ENCODE results near the gene GALNTL6. TPM values are rescaled to one million over a fixed set of nuclear protein-coding genes. Genes with fewer than 3 reads are reported as not detected.

GALNTL6 gene
- total and polyA plus RNA-seq, 3 experiments from 2014 or later = not detected

DNA sequence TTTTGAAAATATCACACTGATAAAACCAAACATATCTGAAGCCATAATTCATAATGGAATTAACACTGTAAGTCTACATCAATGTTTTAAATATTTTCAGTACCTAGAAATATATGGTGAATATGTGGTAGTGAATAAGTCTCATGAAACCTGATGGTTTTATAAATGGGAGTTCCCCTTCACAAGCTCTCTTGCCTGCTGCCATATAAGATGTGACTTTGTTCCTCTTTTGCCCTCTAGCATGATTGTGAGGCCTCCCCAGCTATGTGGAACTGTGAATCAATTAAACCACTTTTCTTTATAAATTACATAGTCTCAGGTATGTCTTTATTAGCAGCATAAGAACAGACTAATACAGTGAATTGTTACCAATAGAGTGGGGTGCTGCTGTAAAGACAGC is 818.6 kb downstream of the GALNTL6 start:
- Histone ChIP-seq H3K4me1 (ENCODE audit: insufficient read depth, low read length) (no peaks in the 10 kb centered on the region), H3K27ac (ENCODE audit: low read depth, low read length) (no peak overlapping the region), H3K9me3 (ENCODE audit: low read length) (no peaks in the 10 kb centered on the region), H3K27me3 (ENCODE audit: insufficient read depth, low read length, poor library complexity, severe bottlenecking) (no peaks in the 10 kb centered on the region), H3K4me3 (ENCODE audit: low read length) (no peak overlapping the region), H3K36me3 (ENCODE audit: insufficient read depth, low read length) (no peaks in the 10 kb centered on the region)
- no peaks in the 10 kb centered on the region for H3K36me3 Mint-ChIP-seq
- peaks cover 1 to 12% (median 6%) of the 10 kb centered on the region in 5 donors for H3K9me3 Mint-ChIP-seq
- no peak overlapping the region for H3K4me3 Mint-ChIP-seq
- no peak for DNase-seq
- POLR2A ChIA-PET = no interaction called here
- CTCF ChIA-PET = no interaction called here
- no peak overlapping the region for H3K27ac Mint-ChIP-seq
- no peaks in the 10 kb centered on the region for H3K4me1 Mint-ChIP-seq
- H3K27me3 Mint-ChIP-seq = no peaks in the 10 kb centered on the region

DNA sequence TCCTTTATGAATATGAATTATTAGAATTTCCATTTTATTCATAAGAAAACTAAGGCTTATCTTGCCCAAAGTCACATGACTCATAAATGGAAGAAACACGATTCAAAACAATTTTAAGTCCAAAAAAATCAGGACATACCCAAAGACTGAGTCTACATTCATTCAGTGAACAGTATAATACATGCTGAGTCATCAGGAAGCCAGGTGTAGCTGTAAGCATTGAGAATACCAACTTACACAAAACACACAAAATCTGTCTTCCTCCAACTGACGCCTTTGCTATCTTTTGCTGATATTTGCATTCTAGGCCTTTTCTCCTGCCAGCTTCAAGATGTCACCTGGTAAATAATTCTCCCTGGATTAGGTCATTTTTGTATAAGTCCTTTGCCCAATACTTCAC is 835.3 kb downstream of the GALNTL6 start:
- H3K27ac Mint-ChIP-seq = no peak overlapping the region
- Histone ChIP-seq H3K4me1 (ENCODE audit: insufficient read depth, low read length) (no peaks in the 10 kb centered on the region), H3K4me3 (ENCODE audit: low read length) (no peak overlapping the region), H3K9me3 (ENCODE audit: low read length) (no peaks in the 10 kb centered on the region), H3K36me3 (ENCODE audit: insufficient read depth, low read length) (no peaks in the 10 kb centered on the region), H3K27me3 (ENCODE audit: insufficient read depth, low read length, poor library complexity, severe bottlenecking) (no peaks in the 10 kb centered on the region), H3K27ac (ENCODE audit: low read depth, low read length) (no peak overlapping the region)
- no peaks in the 10 kb centered on the region for H3K27me3 Mint-ChIP-seq
- no peak overlapping the region for H3K4me3 Mint-ChIP-seq
- no peak for DNase-seq
- no peaks in the 10 kb centered on the region for H3K36me3 Mint-ChIP-seq
- H3K4me1 Mint-ChIP-seq = no peaks in the 10 kb centered on the region
- POLR2A ChIA-PET = no interaction called here
- peaks cover 0 to 22% (median 4%) of the 10 kb centered on the region in 5 donors for H3K9me3 Mint-ChIP-seq
- CTCF ChIA-PET = no interaction called here

- H3K4me1 ChIP-seq (ENCODE audit: insufficient read depth, low read length) = no peaks in the 10 kb centered on the region
- no peaks in the 10 kb centered on the region for H3K4me1 Mint-ChIP-seq
- CTCF ChIA-PET = no interaction called here
These were observed 835.9 kb downstream of the GALNTL6 start for GRCh38 chr4:172649143-172649542.

GRCh38 chr4:172650758-172651530 is 837.7 kb downstream of the GALNTL6 start:
- Mint-ChIP-seq H3K36me3 (no peaks in the 10 kb centered on the region), H3K27ac (no peak overlapping the region), H3K4me1 (no peaks in the 10 kb centered on the region), H3K4me3 (no peak overlapping the region), H3K27me3 (no peaks in the 10 kb centered on the region), H3K9me3 (peaks cover 0 to 15% (median 2%) of the 10 kb centered on the region in 5 donors)
- DNase-seq = no peak
- H3K36me3 ChIP-seq (ENCODE audit: insufficient read depth, low read length) = no peaks in the 10 kb centered on the region
- no peaks in the 10 kb centered on the region for H3K4me1 ChIP-seq (ENCODE audit: insufficient read depth, low read length)
- H3K27ac ChIP-seq (ENCODE audit: low read depth, low read length) = no peak overlapping the region
- POLR2A ChIA-PET = no interaction called here
- CTCF ChIA-PET = no interaction called here
- no peaks in the 10 kb centered on the region for H3K27me3 ChIP-seq (ENCODE audit: insufficient read depth, low read length, poor library complexity, severe bottlenecking)
- no peak overlapping the region for H3K4me3 ChIP-seq (ENCODE audit: low read length)
- no peaks in the 10 kb centered on the region for H3K9me3 ChIP-seq (ENCODE audit: low read length)

More at GRCh38 chr4:172649143-172649542, 835.9 kb downstream of the GALNTL6 start:
- H3K27me3 Mint-ChIP-seq = no peaks in the 10 kb centered on the region
- DNase-seq = no peak
- Histone ChIP-seq H3K36me3 (ENCODE audit: insufficient read depth, low read length) (no peaks in the 10 kb centered on the region), H3K4me3 (ENCODE audit: low read length) (no peak overlapping the region), H3K27me3 (ENCODE audit: insufficient read depth, low read length, poor library complexity, severe bottlenecking) (no peaks in the 10 kb centered on the region), H3K27ac (ENCODE audit: low read depth, low read length) (no peak overlapping the region), H3K9me3 (ENCODE audit: low read length) (no peaks in the 10 kb centered on the region)
- H3K4me3 Mint-ChIP-seq = no peak overlapping the region
- peaks cover 0 to 23% (median 2%) of the 10 kb centered on the region in 5 donors for H3K9me3 Mint-ChIP-seq
- no peak overlapping the region for H3K27ac Mint-ChIP-seq
- POLR2A ChIA-PET = no interaction called here
- H3K36me3 Mint-ChIP-seq = no peaks in the 10 kb centered on the region

GRCh38 chr4:172651961-172652360 is 838.8 kb downstream of the GALNTL6 start:
- Histone ChIP-seq H3K4me3 (ENCODE audit: low read length) (no peak overlapping the region), H3K9me3 (ENCODE audit: low read length) (no peaks in the 10 kb centered on the region), H3K27me3 (ENCODE audit: insufficient read depth, low read length, poor library complexity, severe bottlenecking) (no peaks in the 10 kb centered on the region), H3K27ac (ENCODE audit: low read depth, low read length) (no peak overlapping the region), H3K4me1 (ENCODE audit: insufficient read depth, low read length) (no peaks in the 10 kb centered on the region), H3K36me3 (ENCODE audit: insufficient read depth, low read length) (no peaks in the 10 kb centered on the region)
- Mint-ChIP-seq H3K9me3 (peaks cover 0 to 12% (median 2%) of the 10 kb centered on the region in 5 donors), H3K27ac (no peak overlapping the region), H3K36me3 (no peaks in the 10 kb centered on the region), H3K4me3 (no peak overlapping the region), H3K27me3 (no peaks in the 10 kb centered on the region), H3K4me1 (no peaks in the 10 kb centered on the region)
- no peak for DNase-seq
- ChIA-PET POLR2A (no interaction called here), CTCF (no interaction called here)

- Mint-ChIP-seq H3K27me3 (no peaks in the 10 kb centered on the region), H3K27ac (no peak overlapping the region), H3K9me3 (peaks cover 0 to 12% (median 2%) of the 10 kb centered on the region in 5 donors), H3K4me1 (no peaks in the 10 kb centered on the region), H3K4me3 (no peak overlapping the region), H3K36me3 (no peaks in the 10 kb centered on the region)
- Histone ChIP-seq H3K4me3 (ENCODE audit: low read length) (no peak overlapping the region), H3K9me3 (ENCODE audit: low read length) (no peaks in the 10 kb centered on the region), H3K36me3 (ENCODE audit: insufficient read depth, low read length) (no peaks in the 10 kb centered on the region), H3K27me3 (ENCODE audit: insufficient read depth, low read length, poor library complexity, severe bottlenecking) (no peaks in the 10 kb centered on the region), H3K4me1 (ENCODE audit: insufficient read depth, low read length) (no peaks in the 10 kb centered on the region), H3K27ac (ENCODE audit: low read depth, low read length) (no peak overlapping the region)
- CTCF ChIA-PET = no interaction called here
- no peak for DNase-seq
- POLR2A ChIA-PET = no interaction called here
These were observed 839.2 kb downstream of the GALNTL6 start for GRCh38 chr4:172652369-172652768.

GRCh38 chr4:172653676-172654075 is 840.5 kb downstream of the GALNTL6 start:
- POLR2A ChIA-PET = no interaction called here
- H3K27ac ChIP-seq (ENCODE audit: low read depth, low read length) = no peak overlapping the region
- H3K27me3 Mint-ChIP-seq = no peaks in the 10 kb centered on the region
- CTCF ChIA-PET = no interaction called here
- H3K4me1 ChIP-seq (ENCODE audit: insufficient read depth, low read length) = no peaks in the 10 kb centered on the region
- H3K4me3 ChIP-seq (ENCODE audit: low read length) = no peak overlapping the region
- no peak overlapping the region for H3K4me3 Mint-ChIP-seq
- no peaks in the 10 kb centered on the region for H3K36me3 Mint-ChIP-seq
- no peak overlapping the region for H3K27ac Mint-ChIP-seq
- peaks cover 0 to 14% (median 2%) of the 10 kb centered on the region in 5 donors for H3K9me3 Mint-ChIP-seq
- no peaks in the 10 kb centered on the region for H3K27me3 ChIP-seq (ENCODE audit: insufficient read depth, low read length, poor library complexity, severe bottlenecking)
- H3K4me1 Mint-ChIP-seq = no peaks in the 10 kb centered on the region
- no peaks in the 10 kb centered on the region for H3K36me3 ChIP-seq (ENCODE audit: insufficient read depth, low read length)
- no peak for DNase-seq
- no peaks in the 10 kb centered on the region for H3K9me3 ChIP-seq (ENCODE audit: low read length)

GRCh38 chr4:172654457-172654856 is 841.3 kb downstream of the GALNTL6 start:
- POLR2A ChIA-PET = no interaction called here
- DNase-seq = no peak
- Mint-ChIP-seq H3K4me1 (no peaks in the 10 kb centered on the region), H3K27ac (no peak overlapping the region), H3K36me3 (no peaks in the 10 kb centered on the region), H3K4me3 (no peak overlapping the region), H3K9me3 (peaks cover 0 to 17% (median 2%) of the 10 kb centered on the region in 5 donors), H3K27me3 (no peaks in the 10 kb centered on the region)
- Histone ChIP-seq H3K4me1 (ENCODE audit: insufficient read depth, low read length) (no peaks in the 10 kb centered on the region), H3K9me3 (ENCODE audit: low read length) (no peaks in the 10 kb centered on the region), H3K4me3 (ENCODE audit: low read length) (no peak overlapping the region), H3K27ac (ENCODE audit: low read depth, low read length) (no peak overlapping the region), H3K36me3 (ENCODE audit: insufficient read depth, low read length) (no peaks in the 10 kb centered on the region), H3K27me3 (ENCODE audit: insufficient read depth, low read length, poor library complexity, severe bottlenecking) (no peaks in the 10 kb centered on the region)
- CTCF ChIA-PET = no interaction called here

All from CD8-positive, alpha-beta memory T cell (primary cell).